ENCODE measurements around the gene ZBTB22.

Gene ZBTB22

DNA sequence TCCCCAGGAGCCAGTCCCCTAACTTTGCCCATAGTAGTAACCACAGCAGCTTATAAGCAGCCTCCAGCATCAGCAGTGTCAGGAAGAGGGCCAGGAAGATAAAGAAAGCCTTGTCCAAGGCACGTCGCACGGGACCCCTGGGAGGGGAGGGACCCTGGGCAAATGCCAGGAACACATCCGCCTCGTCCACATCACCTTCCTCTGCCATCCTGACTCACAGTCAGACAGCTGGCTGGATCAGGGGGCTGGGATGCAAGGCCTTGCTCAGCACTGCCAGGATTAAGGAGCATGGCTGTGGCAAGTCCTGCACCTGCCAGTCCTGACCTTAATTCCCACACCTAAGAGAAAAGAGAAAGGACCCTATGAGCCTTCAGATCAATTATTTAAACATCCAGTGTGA lies 11.5 kb upstream of the ZBTB22 start:
- no peak for DNase-seq

DNA sequence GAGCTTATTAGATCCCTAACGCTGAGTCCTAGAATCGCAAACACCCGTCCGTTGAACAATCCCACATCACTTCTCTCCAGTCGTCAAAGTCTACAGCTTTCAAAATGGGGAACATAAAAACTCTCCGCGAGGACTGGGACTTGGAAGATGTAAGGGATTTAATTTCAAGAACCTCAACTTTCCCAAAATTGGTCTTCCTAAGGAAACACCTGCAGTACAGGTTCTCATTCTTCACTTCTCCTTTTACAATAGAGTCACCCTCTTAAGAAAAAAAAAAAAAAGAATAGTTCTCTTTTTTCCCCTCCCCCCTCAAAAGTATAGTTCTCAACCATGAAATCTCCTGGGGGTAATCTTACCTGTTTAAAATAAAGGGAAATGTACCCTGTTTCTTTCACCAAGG lies 6.6 kb upstream of the ZBTB22 start:
- no peak for DNase-seq

DNA sequence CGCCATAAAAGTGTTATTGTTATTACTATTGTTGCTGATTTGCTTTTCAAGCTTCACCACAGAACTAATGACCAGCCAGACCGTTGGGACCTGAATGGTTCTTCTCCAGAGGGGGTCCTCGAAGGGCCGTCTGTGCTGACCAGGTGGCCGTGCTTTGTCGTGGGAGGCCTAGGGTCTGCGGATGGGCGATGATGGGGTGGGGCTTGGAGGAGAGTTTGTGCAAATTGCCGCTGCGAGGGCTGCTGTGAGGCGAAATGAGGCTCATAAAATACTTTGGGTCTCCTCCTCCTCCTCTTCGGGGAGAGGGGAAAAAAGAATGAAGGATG lies 6.0 kb upstream of the ZBTB22 start:
- DNase-seq, result no peak

DNA sequence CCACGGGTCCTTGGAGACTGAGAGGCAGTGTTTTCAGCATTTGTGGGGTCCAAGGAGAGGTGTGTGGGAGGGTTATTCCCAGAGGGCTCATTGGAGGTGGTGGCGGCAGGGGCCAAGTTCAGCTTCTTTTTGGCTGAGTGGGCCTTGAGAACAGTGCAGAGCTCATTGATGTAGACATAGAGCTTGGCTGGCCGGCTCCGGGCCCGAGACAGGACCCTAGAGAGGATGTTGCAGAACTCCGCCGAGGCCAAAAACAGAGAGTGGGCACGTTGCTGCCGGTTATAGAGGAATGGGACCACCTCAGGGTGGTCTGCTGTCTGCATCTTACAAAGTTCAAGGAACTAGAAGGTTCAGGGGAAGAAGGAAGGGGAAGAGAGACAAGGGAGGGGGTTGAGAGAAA lies 3.7 kb upstream of the ZBTB22 start:
- no peak for DNase-seq

DNA sequence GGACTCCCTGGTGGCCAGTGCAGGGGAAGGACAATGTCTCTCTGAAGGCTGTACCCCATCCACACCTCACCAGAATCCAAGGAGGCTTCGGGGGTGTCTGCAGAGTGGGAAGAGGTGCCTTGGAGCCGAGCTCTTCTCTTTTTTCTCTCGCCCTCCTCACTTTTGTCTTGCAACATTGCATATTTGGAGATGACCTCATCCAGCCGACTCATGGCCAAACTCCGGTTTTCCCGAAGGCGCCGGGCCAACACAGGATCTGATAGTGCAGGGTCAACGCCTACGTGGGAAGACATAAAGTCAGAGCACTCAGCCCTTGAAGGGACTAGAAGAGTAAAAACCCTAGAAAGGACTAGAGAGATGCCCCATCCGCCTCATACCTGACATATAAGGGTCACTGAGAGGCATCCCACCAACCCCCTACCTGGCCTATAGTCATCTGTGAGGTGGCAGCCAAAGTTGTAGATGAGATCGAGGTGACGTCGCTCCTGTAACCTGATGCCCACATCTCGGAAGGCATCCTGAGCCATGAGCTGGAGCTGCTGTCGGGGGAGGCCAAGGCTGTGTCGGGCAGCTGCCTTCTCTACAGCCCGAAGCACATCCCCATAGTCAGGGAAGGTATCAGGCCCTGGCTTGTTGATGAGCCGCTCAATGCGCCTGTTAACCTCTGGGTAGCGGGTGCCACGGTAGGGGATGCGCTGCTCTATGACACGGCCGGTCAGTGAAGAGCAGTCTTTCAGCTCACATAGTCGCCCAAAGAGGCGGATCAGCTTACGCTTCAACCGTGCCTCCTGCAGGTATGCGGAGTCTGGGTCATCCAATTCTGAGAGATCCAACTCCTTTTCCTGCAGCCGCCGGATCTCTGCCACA lies 3.0 kb upstream of the ZBTB22 start:
- no peak for DNase-seq

DNA sequence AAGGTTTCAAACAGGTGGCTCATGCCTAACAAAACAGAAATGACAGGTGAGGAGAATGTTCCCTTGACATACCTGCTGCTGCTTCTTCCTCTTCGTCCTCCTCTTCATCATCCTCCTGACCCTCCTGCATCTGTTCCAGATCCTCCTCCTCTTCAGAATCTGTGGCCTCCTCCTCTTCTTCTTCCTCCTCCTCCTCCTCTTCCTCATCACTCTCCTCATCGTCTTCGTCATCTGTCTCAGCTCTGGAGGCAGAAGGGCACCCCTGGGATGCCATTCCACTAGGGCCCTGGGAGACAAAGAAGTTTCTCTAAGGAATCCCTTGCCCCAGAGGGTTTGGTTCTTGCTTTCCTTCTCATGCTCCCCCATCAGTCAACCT lies 2.4 kb upstream of the ZBTB22 start:
- no peak for DNase-seq

DNA sequence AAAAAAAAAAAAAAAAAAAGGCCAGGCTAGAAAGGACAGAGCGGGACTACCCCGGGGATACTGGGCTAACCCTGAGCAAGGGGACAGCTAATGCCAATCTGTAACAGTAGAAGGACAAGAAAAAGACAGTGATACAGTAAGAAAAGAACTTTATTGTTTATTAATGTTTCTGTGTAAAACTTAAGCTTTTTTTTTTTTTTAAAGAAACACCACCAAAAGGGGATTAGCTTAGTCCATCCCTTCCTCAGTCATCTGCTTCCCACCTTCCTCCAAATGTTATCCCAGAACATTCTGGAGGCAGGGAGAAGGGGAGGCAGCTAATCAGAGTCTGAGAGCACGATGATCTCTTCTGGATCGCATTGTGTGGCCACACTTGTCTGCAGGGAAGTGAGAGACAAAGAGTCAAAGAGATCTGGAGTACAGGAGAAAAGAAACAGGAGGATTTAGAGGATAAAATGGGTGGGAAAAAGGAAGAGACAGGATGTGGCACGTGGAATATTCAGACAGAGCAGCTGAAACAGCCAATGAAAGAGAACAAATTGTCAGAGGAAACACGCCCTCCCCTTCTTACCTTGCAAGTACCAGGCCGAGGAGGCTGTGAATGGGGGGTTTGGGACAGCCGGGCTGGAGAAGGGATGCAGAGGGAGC lies 1.0 kb upstream of the ZBTB22 start:
- no peak for DNase-seq

DNA sequence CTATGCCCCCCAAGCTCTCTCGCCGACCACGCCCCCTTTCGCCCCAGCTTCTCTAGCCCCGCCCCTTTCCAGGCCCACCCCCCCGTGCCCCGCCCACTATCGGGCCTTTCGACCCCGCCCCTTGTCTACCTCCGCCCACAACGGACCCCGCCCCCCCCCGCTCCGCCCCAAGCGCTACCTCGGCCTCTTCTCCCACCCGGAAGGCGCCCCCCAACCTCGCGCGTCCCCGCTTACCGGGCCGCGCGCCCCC lies 200 bp downstream of the ZBTB22 start:
- peak; percentile 82 for DNase-seq

DNA sequence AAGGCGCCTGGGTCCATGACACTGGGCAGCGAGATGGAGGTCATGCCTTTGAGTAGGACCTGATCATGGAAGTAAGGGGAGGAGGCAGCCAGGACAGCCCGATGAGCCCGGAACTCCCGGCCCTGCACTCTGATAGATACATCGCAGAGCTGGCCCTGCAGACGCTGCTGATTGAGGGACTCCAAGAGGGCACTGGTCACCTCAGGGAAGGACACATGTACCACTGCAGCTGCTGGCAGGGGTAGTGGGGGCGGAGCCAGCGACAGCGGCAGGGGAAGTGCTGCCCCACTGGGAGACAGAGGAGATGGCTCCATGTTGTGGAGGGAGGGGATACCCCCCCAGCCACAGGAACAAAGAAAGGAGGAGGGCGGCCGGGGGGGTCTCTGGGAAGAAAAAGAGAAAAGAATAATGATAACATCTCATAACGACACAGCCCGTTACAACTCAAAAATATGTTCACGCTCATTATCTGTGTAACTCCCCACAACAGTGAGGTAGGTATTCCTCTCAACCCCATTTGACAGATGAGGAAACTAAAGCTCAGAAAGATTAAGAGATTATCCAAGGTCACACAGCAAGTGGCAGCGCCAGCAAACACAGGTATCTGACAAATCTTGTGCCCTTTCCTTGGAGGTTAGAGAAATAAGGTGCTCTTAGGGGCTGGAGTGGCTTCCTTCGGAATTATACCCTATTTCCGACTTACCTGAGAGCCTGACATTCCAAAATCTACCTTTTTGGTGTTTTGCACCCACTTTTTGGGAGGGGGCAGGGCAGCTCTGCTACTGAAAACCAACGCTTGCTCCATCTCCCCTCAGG lies 733 bp downstream of the ZBTB22 start:
- DNase-seq, result no peak

DNA sequence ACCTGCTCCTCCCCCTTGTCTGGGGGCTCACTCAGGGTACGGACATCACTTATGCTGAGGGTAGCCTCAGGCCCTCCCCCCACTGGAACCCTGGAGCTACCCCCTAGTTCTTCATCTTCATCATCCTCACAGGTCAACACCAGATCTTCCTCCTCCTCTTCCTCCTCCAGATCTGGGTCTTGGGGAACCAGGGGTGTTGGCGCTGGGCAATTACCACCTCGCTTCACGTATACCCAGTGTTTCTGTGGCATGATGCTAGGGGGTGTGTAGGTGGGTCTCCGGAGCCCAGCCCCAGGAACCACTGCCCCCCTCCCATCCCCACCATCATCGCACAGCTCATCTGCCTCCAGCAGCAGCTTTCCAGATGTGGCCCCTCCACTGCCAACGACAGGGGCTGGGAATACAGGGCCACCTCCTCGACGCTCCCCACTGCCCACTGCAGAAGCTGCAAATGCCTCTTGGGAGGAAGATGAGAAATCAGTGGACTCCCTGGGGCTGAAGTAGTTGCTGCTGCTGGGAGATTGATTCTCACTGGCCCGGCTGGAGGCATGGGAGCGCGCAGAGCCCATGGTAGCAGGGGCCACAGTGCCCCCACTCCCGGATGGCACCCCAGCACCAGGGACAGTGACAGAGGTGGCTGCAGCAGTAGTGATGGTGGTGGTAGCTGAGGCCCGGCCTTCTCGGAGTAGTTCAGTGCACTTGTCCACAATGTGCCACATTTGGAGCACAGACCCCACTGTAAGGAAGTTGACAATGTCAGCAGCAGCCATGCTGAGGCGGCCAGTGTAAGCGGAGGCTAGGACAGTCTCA lies 1.5 kb downstream of the ZBTB22 start:
- DNase-seq, result no peak

DNA sequence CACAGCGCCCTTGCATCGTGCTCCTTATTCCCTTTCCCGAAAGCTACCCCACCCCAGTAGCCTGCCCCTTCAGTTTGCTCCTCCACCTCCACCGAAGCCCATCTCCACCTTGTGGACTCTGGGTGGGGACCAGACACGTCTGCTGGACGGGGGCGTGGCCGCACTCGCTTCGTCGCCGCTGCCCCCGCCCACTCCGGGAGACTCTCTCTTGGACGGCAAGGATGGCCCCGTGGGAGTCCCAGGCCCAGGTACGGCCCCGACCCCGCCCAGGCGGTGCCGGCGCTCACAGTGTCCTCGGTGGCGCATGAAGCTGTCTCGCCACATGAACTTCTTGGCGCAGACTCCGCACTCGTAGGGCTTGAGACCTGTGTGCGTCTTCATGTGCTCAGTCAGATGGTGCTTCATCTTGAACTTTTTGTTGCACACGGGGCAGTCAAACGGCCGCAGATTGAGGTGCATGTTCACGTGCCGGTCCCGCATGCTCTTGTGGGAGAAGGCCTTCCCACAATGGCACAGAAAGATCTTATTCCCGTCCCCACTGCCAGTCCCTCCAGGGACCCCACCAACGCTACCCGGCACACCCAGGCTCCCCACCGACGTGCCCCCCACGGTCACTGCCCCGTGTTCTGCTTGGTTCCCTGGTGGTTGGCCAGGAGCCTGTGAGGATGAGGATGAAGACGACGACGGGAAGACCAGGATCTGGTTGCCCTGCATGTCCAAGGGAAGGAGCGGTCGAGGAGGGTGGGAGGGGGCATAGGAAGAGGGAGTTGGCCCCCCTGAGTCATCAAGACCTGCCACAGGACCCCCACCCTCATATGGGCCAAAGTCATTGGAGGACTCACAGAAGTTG lies 2.4 kb downstream of the ZBTB22 start:
- DNase-seq, result peak; percentile 39

DNA sequence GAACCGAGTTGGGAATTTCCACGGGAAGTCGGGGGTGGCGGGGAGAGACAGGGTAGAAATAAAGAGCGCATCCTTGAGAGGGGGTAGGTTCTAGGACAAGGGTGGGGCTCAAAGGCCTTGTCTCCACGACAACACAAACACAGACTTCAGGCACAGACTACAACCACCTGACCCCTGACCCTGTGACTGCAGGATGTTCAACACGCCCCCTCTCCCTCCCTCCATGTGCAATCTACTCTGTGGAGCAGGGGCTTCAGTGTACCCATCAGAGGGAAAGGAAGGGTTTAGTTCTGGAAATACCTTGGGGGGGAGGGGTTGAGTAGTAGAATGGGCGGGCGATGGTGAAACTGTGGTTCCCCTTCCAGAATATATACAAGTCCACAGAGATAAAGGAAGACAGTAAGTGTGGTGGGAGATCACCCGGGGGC lies 3.0 kb downstream of the ZBTB22 start:
- peak; percentile 73 for DNase-seq

DNA sequence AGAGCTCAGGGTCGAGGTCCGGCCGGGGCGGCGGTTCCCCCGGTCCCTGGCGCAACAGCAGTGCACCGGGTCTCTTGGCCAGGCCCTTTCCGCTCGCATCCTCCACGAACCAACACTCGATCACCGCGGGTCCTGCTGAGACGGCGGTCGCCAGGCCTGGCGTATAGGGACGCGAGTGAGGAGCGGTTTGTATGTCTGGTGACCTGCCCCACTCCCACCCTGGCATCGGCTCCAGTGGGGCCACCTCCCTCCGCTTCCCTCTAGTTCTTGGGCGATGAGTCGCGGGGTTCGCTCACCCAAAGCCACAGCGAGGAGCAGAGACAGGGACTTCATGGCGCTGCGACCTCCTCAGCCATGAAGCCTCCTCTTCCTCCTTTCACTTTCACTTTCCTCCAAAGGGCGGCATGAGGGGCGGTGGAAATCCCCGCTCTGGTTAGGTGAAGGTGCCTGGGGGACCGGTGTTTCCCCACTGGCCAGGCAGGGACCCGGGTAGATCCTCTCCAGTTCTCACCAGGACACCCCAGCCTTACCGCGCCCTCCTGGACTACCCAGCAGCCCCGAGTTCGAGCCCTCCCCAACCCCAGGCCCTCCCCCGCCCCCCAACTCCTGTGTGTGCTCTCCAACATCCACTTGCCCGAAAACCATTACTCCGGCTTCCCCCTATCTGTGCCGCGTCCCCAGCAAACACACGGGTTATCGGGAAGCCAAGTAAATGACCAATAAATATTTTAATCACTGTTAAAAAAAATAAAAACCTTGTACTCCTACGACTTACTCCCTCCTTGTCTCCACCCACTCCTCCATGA lies 3.6 kb downstream of the ZBTB22 start, which contains the start of gene TAPBP:
TSS of gene TAPBP (minus strand) at position 370 of the 806 bp plus-strand sequence. CDS start at position 333, 37 bp downstream.
- DNase-seq, result peak; percentile 89

DNA sequence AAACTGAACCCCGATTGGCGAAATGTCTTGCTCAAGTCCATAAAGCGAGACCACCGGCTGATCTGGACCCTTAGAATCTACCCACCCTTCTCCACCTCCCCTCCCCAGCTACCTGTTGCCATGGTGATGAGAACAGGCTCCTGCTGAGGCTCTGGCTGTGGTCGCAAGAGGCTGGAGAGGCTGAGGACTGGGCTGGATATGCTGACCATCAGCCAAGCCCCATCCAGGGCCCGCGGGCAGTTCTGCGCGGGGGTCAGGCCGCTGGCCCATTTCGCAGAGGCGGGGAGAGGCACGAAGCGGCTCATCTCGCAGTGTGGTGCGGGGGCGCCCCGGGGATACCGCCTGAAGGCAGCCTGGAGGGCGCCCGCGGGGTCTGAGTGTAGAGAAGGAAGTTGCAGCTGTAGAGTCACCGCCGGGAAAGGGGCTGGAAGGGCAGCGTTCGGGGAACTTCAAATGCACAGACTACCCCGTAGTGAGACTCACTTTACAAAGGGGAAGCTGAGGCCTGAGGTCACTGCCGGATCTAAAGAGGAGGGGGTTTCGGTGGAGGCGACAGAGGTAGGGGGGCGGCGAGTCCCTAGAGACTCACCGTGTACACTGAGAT lies 4.3 kb downstream of the ZBTB22 start:
- peak; percentile 71 for DNase-seq

DNA sequence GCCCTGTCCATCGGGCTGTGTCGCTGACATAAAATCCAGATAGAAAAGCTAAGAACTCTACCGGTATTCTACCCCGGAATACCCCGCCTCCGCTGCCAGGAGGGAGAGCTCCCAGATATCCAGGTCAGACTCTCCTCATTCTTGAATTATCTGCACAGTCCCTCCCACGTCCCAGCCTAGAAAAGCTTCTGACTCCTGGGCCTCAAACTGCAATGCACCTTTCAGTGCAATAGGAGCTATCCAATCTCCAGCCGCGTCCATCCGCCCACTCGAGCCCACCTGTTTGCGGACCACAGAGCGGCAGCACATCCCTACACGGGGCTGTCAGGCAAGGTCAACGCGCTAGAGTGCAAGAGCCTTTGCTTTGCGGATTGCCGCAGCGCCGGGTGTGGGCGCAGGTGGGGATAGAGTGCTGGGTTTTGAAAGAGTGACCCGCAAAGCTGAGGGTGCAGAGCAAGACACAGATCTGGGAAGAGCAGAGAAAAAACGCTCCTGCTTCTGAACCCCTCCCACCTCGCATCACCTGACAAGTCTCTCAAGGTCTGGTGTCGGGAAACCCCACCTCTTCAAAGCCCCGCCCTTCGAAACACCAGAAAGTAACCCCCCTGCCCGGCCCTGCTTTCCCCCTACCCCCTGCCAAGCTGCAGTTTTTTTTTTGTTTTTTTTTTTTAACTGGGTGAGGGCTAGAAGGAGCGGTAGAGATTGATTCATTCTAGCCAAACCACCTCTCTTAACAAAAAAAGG lies 5.0 kb downstream of the ZBTB22 start:
- peak; percentile 83 for DNase-seq

DNA sequence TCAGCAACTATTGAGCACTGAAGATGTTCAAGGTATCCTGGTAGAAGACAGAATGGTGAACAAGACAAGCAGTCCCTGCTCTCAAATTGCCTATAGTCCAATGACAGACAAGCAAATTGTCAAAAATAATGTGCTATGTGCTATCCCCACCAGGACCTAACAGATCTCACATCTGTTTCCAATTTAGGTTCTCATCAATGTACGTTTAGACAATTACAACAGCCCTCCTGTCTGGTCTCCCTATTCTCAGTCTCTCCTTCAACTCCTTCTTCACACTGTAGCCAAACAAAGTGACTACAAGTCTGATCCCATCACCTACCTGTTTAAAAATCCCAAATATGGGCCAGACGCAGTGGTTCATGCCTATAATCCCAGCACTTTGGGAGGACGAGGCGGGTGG lies 11.2 kb downstream of the ZBTB22 start:
- no peak for DNase-seq

DNA sequence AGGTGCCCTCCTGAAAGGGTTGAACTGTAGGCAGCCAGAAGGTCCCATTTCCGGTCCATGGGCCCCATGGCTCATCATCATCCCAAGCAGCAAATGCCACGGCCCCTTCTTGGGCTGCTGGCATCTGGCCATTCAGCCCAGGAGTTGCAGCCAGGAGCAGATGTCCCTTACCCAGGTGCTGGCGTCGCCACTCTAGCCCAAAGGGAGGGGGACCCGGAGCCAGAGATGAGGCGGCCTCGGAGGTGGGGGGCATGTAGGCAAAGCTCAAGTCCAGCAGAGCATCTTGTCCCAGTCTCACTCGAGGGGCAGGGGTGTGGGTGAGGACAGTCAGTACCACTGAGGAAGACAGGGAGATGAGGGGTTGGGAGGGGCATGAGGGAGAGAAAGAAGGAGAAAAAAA lies 12.5 kb downstream of the ZBTB22 start:
- DNase-seq, result no peak

DNA sequence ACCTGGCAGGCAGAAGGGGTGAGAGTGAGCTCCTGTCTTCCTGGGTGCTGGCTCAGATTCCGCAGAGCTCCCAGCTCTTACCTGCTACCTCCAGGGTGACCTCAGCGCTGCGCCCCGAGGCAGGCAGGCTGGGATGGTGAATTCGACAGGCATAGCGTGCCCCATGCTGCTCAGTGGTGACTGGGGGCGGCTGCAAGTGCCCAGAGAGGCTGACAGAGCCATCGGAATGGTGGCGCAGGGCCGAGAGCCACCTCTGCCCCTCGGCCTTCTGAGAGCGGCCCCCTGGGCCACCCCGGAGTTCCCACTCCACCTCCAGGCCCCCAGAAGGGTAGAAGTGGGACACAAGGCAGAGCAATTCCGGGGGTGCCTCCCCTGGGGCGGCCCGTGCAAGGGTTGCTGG lies 13.3 kb downstream of the ZBTB22 start:
- no peak for DNase-seq

DNA sequence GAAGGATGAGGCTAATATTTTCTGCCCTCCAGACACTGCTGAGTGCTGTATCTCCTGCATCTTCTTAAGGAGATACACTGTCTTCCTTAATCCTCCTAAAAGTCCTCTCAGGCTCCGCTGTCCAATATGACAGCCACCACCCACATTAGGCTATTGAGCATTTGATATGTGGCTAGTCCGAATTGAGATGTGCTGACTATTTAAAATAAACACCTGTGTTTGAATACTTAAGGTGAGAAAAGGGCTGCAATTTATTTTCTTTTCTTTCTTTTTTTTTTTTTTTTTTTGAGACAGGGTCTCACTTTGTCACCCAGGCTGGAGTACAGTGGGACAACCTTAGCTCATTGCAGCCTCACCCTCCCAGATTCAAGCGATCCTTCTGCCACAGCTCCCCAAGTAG lies 15.7 kb downstream of the ZBTB22 start:
- no peak for DNase-seq

All from stimulated activated CD8-positive, alpha-beta memory T cell treated with anti-CD3 and anti-CD28 coated beads, Interleukin-4, amount 100 ng/mL, for 48 hours (primary cell).